ENCODE data around the gene GET4. TPM values are rescaled to one million over a fixed set of nuclear protein-coding genes. Genes with fewer than 3 reads are reported as not detected.
"Not testable (repeated sequence)": the region's sequence is repeated elsewhere in the genome, so short reads cannot be mapped to it uniquely, and the experiment has no call there.

The GET4 gene
- total RNA-seq, 1 donor from 2014 or later: 58.2 TPM

DNA sequence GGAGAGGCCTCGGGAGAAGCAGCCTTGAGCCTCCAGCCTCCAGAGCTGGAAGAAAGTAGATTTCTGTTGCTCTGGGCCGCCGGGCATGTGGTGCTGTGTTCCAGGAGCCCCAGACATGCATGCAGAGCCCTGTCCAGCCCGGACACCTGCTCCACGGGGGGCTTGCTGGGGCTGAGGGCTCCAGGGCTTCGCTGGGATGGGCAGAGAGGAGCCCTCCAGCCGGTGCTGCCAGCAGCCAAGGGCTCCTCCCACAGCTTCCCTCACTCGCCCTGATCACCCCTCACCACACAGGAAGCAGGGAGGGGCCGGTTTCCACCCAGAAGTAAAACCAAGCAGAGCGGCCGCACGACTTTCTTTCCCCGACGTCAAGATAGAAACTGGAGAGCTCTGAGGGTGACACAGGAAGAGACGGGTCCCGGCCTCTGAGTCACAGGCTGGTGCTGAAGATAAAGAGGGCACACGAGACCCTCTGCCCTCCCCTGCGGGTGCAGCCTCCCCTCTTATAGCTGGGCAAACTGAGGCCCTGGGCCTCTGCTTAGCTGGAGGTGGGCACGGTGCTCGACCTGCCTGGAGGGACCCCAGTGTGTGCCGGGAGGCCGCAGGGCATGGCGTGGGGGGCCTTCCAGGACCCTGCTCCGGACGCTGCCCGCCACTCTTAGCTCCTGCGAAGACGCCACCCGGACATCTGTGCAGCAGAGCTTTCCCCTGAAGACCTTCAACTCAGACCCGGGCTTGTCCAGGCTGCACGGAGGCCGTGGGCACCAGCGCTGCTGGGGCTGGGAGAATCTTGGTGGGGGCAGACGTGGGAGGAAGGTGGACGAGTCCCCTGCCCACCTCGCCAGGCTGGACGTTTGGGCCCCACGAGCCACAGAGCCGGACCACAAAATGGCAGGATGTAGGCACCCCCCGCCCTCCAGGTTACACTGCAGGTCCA, 47.0 kb downstream of the GET4 start:
- Mint-ChIP-seq H3K27me3 (no peaks in the 10 kb centered on the region), H3K9me3 (ENCODE audit: low read depth) (no peaks in the 10 kb centered on the region), H3K27ac (no peak overlapping the region), H3K36me3 (ENCODE audit: insufficient read depth) (no peaks in the 10 kb centered on the region), H3K4me3 (ENCODE audit: low read depth) (no peak overlapping the region), H3K4me1 (ENCODE audit: low read depth) (no peaks in the 10 kb centered on the region)
- TF ChIP-seq, protein P1, sequence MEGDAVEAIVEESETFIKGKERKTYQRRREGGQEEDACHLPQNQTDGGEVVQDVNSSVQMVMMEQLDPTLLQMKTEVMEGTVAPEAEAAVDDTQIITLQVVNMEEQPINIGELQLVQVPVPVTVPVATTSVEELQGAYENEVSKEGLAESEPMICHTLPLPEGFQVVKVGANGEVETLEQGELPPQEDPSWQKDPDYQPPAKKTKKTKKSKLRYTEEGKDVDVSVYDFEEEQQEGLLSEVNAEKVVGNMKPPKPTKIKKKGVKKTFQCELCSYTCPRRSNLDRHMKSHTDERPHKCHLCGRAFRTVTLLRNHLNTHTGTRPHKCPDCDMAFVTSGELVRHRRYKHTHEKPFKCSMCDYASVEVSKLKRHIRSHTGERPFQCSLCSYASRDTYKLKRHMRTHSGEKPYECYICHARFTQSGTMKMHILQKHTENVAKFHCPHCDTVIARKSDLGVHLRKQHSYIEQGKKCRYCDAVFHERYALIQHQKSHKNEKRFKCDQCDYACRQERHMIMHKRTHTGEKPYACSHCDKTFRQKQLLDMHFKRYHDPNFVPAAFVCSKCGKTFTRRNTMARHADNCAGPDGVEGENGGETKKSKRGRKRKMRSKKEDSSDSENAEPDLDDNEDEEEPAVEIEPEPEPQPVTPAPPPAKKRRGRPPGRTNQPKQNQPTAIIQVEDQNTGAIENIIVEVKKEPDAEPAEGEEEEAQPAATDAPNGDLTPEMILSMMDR (IDR thresholded peaks at IDR 0.05; ENCODE audit: unreplicated experiment): no peak
- no peak for DNase-seq (ENCODE audit: low spot score, unreplicated experiment)

DNA sequence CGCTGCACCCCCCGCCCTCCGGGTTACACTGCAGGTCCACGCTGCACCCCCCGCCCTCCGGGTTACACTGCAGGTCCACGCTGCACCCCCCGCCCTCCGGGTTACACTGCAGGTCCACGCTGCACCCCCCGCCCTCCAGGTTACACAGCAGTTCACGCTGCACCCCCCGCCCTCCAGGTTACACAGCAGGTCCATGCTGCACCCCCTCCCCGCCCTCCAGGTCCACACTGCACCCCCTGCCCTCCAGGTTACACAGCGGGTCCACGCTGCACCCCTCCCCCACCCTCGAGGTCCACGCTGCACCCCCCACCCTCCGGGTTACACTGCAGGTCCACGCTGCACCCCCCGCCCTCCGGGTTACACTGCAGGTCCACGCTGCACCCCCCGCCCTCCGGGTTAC, 47.7 kb downstream of the GET4 start:
- H3K36me3 Mint-ChIP-seq (ENCODE audit: insufficient read depth); H3K27me3 Mint-ChIP-seq; H3K4me3 Mint-ChIP-seq (ENCODE audit: low read depth); H3K4me1 Mint-ChIP-seq (ENCODE audit: low read depth); DNase-seq (ENCODE audit: low spot score, unreplicated experiment); H3K9me3 Mint-ChIP-seq (ENCODE audit: low read depth); H3K27ac Mint-ChIP-seq: not testable (repeated sequence)

GRCh38 chr7:924541-925231, 48.3 kb downstream of the GET4 start:
- no peaks in the 10 kb centered on the region for H3K9me3 Mint-ChIP-seq (ENCODE audit: low read depth)
- H3K27me3 Mint-ChIP-seq: no peaks in the 10 kb centered on the region
- no peaks in the 10 kb centered on the region for H3K4me1 Mint-ChIP-seq (ENCODE audit: low read depth)
- H3K36me3 Mint-ChIP-seq (ENCODE audit: insufficient read depth): no peaks in the 10 kb centered on the region
- DNase-seq (ENCODE audit: low spot score, unreplicated experiment): no peak
- H3K27ac Mint-ChIP-seq: no peak overlapping the region
- H3K4me3 Mint-ChIP-seq (ENCODE audit: low read depth): no peak overlapping the region
- TF ChIP-seq, protein P1 (IDR thresholded peaks at IDR 0.05; ENCODE audit: unreplicated experiment): no peak

- no peaks in the 10 kb centered on the region for H3K27me3 Mint-ChIP-seq
- H3K9me3 Mint-ChIP-seq (ENCODE audit: low read depth): no peaks in the 10 kb centered on the region
- TF ChIP-seq, protein P1 (IDR thresholded peaks at IDR 0.05; ENCODE audit: unreplicated experiment): no peak
- H3K36me3 Mint-ChIP-seq (ENCODE audit: insufficient read depth): no peaks in the 10 kb centered on the region
- DNase-seq (ENCODE audit: low spot score, unreplicated experiment): no peak
- H3K27ac Mint-ChIP-seq: no peak overlapping the region
- H3K4me3 Mint-ChIP-seq (ENCODE audit: low read depth): no peak overlapping the region
- H3K4me1 Mint-ChIP-seq (ENCODE audit: low read depth): no peaks in the 10 kb centered on the region
These were observed 49.2 kb downstream of the GET4 start for GRCh38 chr7:925601-926000.

- TF ChIP-seq, protein P1 (IDR thresholded peaks at IDR 0.05; ENCODE audit: unreplicated experiment): no peak
- H3K36me3 Mint-ChIP-seq (ENCODE audit: insufficient read depth): no peaks in the 10 kb centered on the region
- no peaks in the 10 kb centered on the region for H3K4me1 Mint-ChIP-seq (ENCODE audit: low read depth)
- H3K9me3 Mint-ChIP-seq (ENCODE audit: low read depth): no peaks in the 10 kb centered on the region
- no peak for DNase-seq (ENCODE audit: low spot score, unreplicated experiment)
- H3K27ac Mint-ChIP-seq: no peak overlapping the region
- H3K27me3 Mint-ChIP-seq: no peaks in the 10 kb centered on the region
- H3K4me3 Mint-ChIP-seq (ENCODE audit: low read depth): no peak overlapping the region
These were observed 50.0 kb downstream of the GET4 start for GRCh38 chr7:926061-927030.
